HG03575 (cell line): ENCODE results near the gene IGFL4.

Source experiments
- ATAC-seq: cut with Tn5 transposase; IDR thresholded peaks from one replicate; pipeline ENCODE4 v1.9.1; 2021; ENCODE audit not compliant: unreplicated experiment, insufficient number of reproducible peaks, low FRiP score; ENCODE audit errors: extremely low read depth

The IGFL4 gene

GRCh38 chr19:46023311-46023779, 17.5 kb downstream of the IGFL4 start:
- ATAC-seq = no peak

- no peak for ATAC-seq
Measured at GRCh38 chr19:46022431-46023310, 18.1 kb downstream of the IGFL4 start, which contains the start of gene PGLYRP1. TSS of gene PGLYRP1 (minus strand) at chr19:46023053. CDS start at chr19:46023021, 32 bp downstream.

GRCh38 chr19:46022061-46022430, 18.8 kb downstream of the IGFL4 start:
- ATAC-seq = no peak

- ATAC-seq = no peak
Measured at GRCh38 chr19:46021531-46022041, 19.2 kb downstream of the IGFL4 start.

GRCh38 chr19:46020819-46021125, 20.0 kb downstream of the IGFL4 start:
- no peak for ATAC-seq

- ATAC-seq = no peak
Measured at GRCh38 chr19:46019270-46019669, 21.5 kb downstream of the IGFL4 start.

- no peak for ATAC-seq
Measured at GRCh38 chr19:46018729-46019251, 22.0 kb downstream of the IGFL4 start.

- ATAC-seq = no peak
Measured at GRCh38 chr19:46017874-46018675, 22.7 kb downstream of the IGFL4 start.

- no peak for ATAC-seq
Measured at GRCh38 chr19:46017095-46017429, 23.7 kb downstream of the IGFL4 start.

- ATAC-seq = no peak
Measured at GRCh38 chr19:46016426-46017094, 24.2 kb downstream of the IGFL4 start.

- no peak for ATAC-seq
Measured at GRCh38 chr19:46015687-46016425, 24.9 kb downstream of the IGFL4 start.

GRCh38 chr19:46014941-46015686, 25.7 kb downstream of the IGFL4 start:
- ATAC-seq = no peak

GRCh38 chr19:46014534-46014933, 26.3 kb downstream of the IGFL4 start:
- no peak for ATAC-seq

GRCh38 chr19:46009530-46010510, 31.0 kb downstream of the IGFL4 start:
- ATAC-seq = no peak

GRCh38 chr19:46006411-46006810, 34.4 kb downstream of the IGFL4 start:
- ATAC-seq = no peak

- no peak for ATAC-seq
Measured at GRCh38 chr19:46002678-46003275, 38.0 kb downstream of the IGFL4 start.
